GM18517 (cell line): ENCODE results near the gene KRTAP3-1.

Experiments
- ATAC-seq: cut with Tn5 transposase; IDR thresholded peaks from one replicate; pipeline ENCODE4 v1.9.1; 2021; ENCODE audit warnings: mild to moderate bottlenecking, moderate library complexity; ENCODE audit not compliant: unreplicated experiment

KRTAP3-1 gene

DNA sequence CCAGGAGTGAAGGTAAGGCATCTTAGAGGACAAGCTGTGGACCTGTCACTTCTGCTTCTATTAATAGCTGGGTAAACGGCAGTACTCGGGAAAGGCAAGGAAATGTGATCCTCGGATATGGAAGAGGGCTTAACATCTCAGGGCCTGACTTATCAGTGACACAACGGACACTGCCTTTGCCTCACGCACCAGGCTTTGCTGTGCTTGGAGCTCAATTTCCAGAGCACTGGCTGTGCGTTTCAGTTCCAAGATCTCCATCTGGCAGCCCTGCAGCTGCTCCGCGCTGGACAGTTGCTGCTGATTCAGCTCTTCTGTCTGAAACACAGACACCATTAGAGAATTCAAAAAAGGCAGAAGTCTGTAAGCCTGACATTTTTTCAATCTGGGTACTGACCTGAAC is 28.3 kb downstream of the KRTAP3-1 start:
- ATAC-seq = no peak

GRCh38 chr17:40980117-40980516 is 28.8 kb downstream of the KRTAP3-1 start:
- no peak for ATAC-seq

GRCh38 chr17:40978575-40979151 is 30.3 kb downstream of the KRTAP3-1 start:
- ATAC-seq = no peak

DNA sequence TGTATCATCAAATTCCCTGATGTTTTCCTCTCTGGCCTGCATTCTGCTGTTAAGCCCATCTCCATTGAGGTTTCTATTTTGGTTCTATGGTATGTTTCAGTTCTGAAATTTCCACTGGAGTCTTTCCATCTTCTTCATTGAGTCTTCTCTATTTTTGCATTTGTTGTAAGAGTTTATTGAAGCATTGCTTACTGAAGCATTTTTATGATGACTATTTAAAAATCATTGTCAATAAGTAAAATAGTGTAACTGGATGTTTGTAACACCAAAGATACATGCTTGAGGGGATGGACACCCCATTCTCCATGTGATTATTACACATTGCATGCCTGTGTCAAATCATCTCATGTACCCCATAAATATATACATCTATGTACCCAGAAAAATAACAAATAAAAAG is 33.4 kb downstream of the KRTAP3-1 start:
- no peak for ATAC-seq

GRCh38 chr17:40974366-40974765 is 34.6 kb downstream of the KRTAP3-1 start:
- no peak for ATAC-seq

DNA sequence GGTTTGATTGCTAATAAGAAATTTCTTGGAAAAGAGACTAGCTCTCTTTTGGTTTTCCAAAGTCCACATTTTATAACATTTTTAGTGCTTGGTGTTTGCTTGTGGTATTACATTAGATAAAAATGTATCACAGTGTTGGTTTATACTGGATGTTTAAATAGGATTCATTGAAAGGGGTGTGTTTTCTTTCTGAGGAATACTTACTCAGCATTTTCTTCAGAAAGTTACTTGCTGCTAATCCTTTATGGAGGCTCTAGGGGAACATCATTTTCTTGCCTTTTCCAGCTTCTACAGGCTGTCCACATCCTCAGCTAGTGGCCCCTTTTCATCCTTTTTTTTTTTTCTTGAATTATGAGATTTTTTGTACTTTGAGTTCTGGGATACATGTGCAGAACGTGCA is 41.3 kb downstream of the KRTAP3-1 start:
- no peak for ATAC-seq

- no peak for ATAC-seq
Observed at GRCh38 chr17:40966848-40967247, 42.1 kb downstream of the KRTAP3-1 start, which contains the start of gene KRT39. TSS of gene KRT39 (minus strand) at chr17:40966948. CDS start at chr17:40966856, 92 bp downstream.

DNA sequence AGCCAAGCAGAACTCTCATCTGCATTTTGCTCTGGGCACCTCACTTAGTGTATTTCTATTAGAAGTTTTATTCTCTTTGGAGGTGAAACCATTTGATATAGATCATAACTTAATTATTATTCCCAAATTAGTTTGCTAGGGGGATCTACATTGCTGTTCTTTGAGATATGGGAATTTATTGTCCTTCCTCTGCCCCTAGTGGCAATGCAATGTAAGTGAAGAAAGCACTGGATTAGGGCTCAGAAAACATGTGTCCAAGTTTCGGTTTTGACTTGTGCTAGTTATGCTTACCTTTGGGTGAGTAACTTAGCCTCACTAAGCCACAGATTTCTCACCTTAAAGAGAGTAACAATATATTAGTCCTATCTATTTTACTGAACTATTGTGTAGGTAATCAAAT is 45.1 kb downstream of the KRTAP3-1 start:
- ATAC-seq = no peak

DNA sequence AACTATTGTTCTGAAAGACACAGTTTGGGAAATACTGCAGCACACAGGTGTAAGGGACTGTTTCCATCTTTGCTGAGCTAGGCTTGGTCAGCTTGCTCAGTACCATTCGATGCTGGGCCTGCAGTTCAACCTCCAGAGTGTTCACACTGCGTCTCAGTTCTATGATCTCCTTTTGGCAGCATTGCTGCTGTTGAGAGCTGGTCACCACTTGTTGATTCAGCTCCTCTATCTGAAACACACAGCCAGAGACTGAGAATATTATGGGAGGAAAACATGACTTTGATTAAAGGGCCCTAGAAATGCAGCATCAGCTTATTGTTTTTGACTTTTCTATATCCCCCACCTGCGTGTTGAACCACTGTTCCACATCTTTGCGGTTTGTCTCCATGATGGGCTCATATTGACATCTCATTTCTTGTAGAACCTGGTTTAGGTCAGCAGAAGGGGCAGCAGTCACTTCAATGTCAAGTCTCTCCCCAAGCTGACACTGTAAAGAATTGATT is 46.8 kb downstream of the KRTAP3-1 start:
- ATAC-seq = no peak

DNA sequence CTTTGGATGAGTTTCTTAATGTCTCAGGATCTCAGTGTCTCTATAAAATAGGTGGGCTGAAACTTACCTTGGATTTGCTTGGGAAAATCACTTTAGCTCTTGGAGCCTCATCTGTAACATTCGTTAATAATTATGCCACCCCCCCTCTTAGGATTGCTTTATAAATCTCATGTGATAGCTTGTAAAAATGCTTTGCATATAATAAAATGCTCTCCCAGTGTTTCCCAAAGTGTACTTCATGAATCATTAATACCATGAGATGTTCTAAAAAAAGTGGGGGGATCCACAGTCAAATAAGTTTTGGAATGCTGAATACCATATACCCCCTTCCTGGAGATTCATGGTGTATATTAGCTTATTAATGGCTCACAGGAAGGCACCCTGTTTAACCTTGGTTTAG is 47.3 kb downstream of the KRTAP3-1 start:
- no peak for ATAC-seq

- no peak for ATAC-seq
Observed at GRCh38 chr17:40960144-40960543, 48.8 kb downstream of the KRTAP3-1 start.
